Sigmoid colon (tissue), 3 donors: ENCODE measurements around the gene SP7.

Source experiments
- CTCF ChIP-seq, 4 experiments: fragments of 450-650 bp in 3 of 4; fragments of 200-600 bp in 1 of 4; IDR thresholded peaks; one replicate each; pipeline ENCODE4 v1.5.1; 2016 to 2019; ENCODE audit warnings: antibody characterized with exemption in 4 of 4, mild to moderate bottlenecking in 3 of 4, moderate library complexity in 2 of 4
- POLR2A ChIP-seq, 2 donors: fragments of 450-650 bp; IDR thresholded peaks; one replicate each; pipeline ENCODE4 v1.6.1; 2016; ENCODE audit warnings: antibody characterized with exemption in 2 of 2, mild to moderate bottlenecking in 2 of 2, moderate library complexity in 2 of 2

GRCh38 chr12:53338916-53339315 lies 2.8 kb upstream of the SP7 start:
- TF ChIP-seq CTCF (IDR thresholded peaks at IDR 0.05) (no peak), POLR2A (IDR thresholded peaks at IDR 0.05) (no peak)
